ENCODE results near the gene PJA2. TPM values are rescaled to one million over a fixed set of nuclear protein-coding genes. Genes with fewer than 3 reads are reported as not detected.
"Not testable (repeated sequence)": the region's sequence is repeated elsewhere in the genome, so short reads cannot be mapped to it uniquely, and the experiment has no call there.

PJA2 gene, protein sequence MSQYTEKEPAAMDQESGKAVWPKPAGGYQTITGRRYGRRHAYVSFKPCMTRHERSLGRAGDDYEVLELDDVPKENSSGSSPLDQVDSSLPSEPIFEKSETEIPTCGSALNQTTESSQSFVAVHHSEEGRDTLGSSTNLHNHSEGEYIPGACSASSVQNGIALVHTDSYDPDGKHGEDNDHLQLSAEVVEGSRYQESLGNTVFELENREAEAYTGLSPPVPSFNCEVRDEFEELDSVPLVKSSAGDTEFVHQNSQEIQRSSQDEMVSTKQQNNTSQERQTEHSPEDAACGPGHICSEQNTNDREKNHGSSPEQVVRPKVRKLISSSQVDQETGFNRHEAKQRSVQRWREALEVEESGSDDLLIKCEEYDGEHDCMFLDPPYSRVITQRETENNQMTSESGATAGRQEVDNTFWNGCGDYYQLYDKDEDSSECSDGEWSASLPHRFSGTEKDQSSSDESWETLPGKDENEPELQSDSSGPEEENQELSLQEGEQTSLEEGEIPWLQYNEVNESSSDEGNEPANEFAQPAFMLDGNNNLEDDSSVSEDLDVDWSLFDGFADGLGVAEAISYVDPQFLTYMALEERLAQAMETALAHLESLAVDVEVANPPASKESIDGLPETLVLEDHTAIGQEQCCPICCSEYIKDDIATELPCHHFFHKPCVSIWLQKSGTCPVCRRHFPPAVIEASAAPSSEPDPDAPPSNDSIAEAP
- total RNA-seq: 10 to 100 TPM; 57.3 to 58.5 TPM

DNA sequence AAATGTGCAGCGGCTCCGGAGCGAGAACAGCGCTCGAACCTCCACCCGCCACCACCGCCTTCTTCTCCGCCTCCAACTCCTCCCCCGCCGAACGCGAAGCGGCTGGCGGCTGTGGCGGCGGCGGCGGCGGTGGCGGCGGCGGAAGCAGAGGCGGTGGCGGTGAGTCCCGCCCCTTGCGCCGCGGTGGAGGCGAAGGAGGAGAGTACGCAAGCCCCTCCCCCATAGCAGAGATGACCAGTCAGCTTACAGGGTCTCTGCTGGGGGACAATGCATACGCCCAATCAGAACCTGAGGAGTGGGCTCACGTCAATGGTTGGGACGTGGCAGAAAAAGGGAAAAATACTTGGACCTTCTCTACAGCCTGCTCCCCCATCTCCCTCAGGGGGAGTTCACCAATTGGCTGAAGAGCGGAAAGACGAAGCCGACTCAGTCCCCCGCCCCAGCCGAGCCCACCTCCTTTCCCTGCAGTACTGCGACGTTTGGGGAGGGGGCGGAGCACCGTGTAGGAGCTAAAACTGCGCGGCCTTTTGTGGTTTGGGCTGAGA, at the start of gene PJA2:
PJA2 (minus strand) TSS at position 131 of the 545 bp plus-strand sequence. CDS start 26,541 bp downstream, outside the sequence.
- POLR2A ChIA-PET: interaction anchor here (0.6 to 1.4 kb wide), 5 partner anchors 16 to 281 kb away, joined by 3 to 4 read pairs (median 3); partner anchors contain the start of gene MAN2A1
- Mint-ChIP-seq H3K27me3 (no peaks in the 10 kb centered on the region), H3K9me3 (peaks cover 9% of the 10 kb centered on the region), H3K36me3 (peaks cover 13% of the 10 kb centered on the region), H3K27ac (peak within 1 kb of the TSS; percentile 97), H3K4me3 (peak within 1 kb of the TSS; percentile 89), H3K4me1 (ENCODE audit: low read depth) (peaks cover 37% of the 10 kb centered on the region)
- CTCF ChIA-PET: interaction anchor here (1.3 kb wide), 1 partner anchor 279 kb away, joined by 4 read pairs; no protein-coding TSS in a partner anchor
- intact Hi-C loops (cut with micrococcal nuclease): loop anchor here (1.0 to 10.0 kb wide), 14 partner anchors 19 to 1845 kb away; partner anchors contain the start of genes FBXL17, MAN2A1 and SLC25A46
- peak; percentile 98 for DNase-seq

DNA sequence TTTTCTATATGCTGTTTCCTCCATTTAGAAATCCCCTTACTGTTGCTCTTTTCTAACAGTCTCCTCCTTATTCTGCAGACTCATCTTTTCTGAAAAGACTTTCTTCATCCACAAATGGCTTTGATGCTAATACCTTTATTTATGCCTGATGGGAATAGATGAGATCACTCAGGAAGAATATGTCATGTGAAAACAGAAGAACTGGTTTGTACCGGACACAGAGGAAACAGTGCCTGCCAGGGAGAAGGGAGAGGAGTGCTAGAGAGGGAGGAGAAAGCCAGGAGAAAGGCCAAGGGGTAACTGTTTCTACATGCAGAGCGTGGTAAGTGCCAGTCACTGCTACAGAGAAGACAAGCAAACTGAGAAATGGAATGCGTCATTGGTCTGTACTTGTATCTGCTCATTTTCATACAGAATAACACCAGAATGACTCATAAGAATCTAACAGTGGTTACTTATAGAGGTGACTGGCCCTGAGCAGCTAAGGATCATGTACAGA, 45.9 kb upstream of the PJA2 start:
- Mint-ChIP-seq H3K4me1 (ENCODE audit: low read depth) (peaks cover 8% of the 10 kb centered on the region), H3K27ac (peak overlapping the region; percentile 74), H3K27me3 (peaks cover 7% of the 10 kb centered on the region), H3K9me3 (peaks cover 2% of the 10 kb centered on the region), H3K4me3 (no peak overlapping the region), H3K36me3 (no peaks in the 10 kb centered on the region)
- ChIA-PET POLR2A (no interaction called here), CTCF (no interaction called here)
- peak; percentile 51 for DNase-seq
- intact Hi-C loops (cut with micrococcal nuclease): loop anchor here (1.0 to 5.0 kb wide), 2 partner anchors 45 to 708 kb away; partner anchors contain the start of gene FER

DNA sequence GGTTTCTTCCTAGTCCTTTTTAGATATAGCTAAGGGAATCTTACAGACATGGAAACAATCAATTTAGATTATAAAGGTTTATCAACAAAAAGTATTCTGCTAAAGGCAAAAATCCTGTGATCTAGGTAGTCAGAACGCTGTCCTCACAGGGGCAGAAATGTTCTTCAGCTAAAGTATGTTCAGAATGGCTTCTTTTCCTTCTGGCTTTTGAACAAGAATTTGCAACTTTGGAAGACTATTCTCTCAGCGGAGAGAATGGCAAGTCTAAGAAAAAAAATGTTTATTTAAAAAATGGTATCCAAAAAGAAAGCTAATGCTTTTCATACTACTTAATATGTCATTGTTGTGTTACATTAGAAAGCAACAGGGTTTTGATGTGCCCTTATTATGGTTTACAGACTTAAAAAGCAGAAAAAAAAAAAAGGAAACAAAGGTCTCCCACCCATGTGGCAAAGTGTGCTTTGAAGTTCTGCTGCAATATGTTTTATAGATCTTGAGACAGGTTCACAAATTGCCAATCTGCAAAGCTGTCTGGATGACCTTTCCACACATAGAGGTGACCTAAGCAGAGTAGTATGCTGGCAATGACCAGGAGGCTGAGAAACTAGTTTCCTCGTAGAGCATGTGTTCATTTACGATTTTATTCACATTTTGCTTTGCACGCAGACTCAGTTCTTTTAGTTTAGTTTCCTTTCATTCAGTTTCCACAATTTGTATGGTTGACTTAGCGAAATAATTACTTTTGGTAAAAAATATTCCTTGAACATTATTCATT, 45.1 kb upstream of the PJA2 start:
- no peak for DNase-seq
- no peak overlapping the region for H3K4me3 Mint-ChIP-seq
- H3K9me3 Mint-ChIP-seq: peaks cover 2% of the 10 kb centered on the region
- peaks cover 8% of the 10 kb centered on the region for H3K4me1 Mint-ChIP-seq (ENCODE audit: low read depth)
- intact Hi-C loops (cut with micrococcal nuclease): loop anchor here (1.0 to 5.0 kb wide), 2 partner anchors 45 to 708 kb away; partner anchors contain the start of gene FER
- peaks cover 7% of the 10 kb centered on the region for H3K27me3 Mint-ChIP-seq
- no peaks in the 10 kb centered on the region for H3K36me3 Mint-ChIP-seq
- no peak overlapping the region for H3K27ac Mint-ChIP-seq
- ChIA-PET POLR2A (no interaction called here), CTCF (no interaction called here)

DNA sequence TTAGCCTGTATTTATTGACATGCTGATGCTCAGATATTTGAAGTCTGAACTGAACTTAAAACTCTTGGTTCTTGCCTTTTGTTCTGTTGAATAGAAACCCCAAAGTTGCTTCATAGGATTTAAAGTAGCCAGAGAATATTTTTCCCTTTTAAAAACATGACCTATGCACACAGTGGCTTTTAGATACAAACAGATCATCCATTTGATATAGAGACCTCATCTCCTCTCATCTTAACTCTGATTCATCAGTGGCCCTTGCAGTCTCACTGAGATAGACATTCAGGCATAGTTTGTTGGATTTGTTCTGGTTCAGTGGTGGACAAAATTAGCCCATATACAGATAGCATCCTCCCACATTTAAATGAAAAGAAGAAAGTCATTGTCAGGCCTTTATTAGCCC, 43.5 kb upstream of the PJA2 start:
- Mint-ChIP-seq H3K9me3 (peaks cover 2% of the 10 kb centered on the region), H3K4me1 (ENCODE audit: low read depth) (peaks cover 8% of the 10 kb centered on the region), H3K36me3 (no peaks in the 10 kb centered on the region), H3K4me3 (no peak overlapping the region), H3K27me3 (peaks cover 7% of the 10 kb centered on the region), H3K27ac (no peak overlapping the region)
- CTCF ChIA-PET: no interaction called here
- POLR2A ChIA-PET: no interaction called here
- intact Hi-C loops (cut with micrococcal nuclease): no loop called here
- no peak for DNase-seq

DNA sequence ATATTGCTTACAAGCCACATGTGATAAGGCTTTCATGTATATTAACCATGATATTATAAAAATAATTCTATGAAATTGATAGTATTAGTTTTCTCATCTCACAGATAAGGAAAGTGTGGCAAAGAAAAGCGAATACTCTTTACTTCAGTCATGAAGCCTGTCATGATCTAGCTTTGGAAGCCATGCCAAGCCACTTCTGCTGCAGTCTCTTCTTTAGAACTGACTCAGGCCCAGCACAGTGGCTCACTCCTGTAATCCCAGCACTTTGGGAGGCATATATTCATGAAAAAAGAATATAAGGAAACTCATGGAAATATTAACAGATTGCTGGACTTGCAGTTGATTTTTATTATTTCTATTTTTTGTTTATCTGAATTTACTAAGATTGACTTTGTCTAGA, 42.9 kb upstream of the PJA2 start:
- H3K27ac Mint-ChIP-seq: no peak overlapping the region
- peaks cover 8% of the 10 kb centered on the region for H3K4me1 Mint-ChIP-seq (ENCODE audit: low read depth)
- ChIA-PET CTCF (no interaction called here), POLR2A (no interaction called here)
- peaks cover 7% of the 10 kb centered on the region for H3K27me3 Mint-ChIP-seq
- intact Hi-C loops (cut with micrococcal nuclease): no loop called here
- H3K4me3 Mint-ChIP-seq: no peak overlapping the region
- H3K36me3 Mint-ChIP-seq: no peaks in the 10 kb centered on the region
- no peak for DNase-seq
- H3K9me3 Mint-ChIP-seq: peaks cover 2% of the 10 kb centered on the region

DNA sequence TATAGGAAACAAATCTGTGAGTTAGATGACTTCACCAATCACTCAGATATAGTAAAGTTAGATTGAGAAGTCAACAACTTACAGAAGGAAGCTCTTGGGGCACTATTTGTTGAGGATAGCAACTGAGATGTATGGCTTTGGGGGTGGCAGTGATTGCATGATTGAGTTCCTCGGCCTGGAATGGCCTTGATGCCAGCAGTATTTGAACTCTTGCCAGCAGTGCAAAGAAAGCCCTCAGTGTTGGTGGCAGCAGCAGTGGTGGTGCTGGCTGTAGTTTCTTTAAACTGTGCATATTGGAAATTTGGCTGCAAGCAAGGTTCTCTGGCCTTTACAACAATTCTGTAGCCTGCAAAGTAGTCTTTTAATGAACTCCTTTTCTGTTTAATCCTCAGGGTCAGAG, 41.4 kb upstream of the PJA2 start:
- H3K4me3 Mint-ChIP-seq: no peak overlapping the region
- H3K9me3 Mint-ChIP-seq: no peaks in the 10 kb centered on the region
- H3K4me1 Mint-ChIP-seq (ENCODE audit: low read depth): peaks cover 8% of the 10 kb centered on the region
- DNase-seq: no peak
- ChIA-PET POLR2A (no interaction called here), CTCF (no interaction called here)
- no peak overlapping the region for H3K27ac Mint-ChIP-seq
- intact Hi-C loops (cut with micrococcal nuclease): no loop called here
- H3K27me3 Mint-ChIP-seq: peaks cover 2% of the 10 kb centered on the region
- no peaks in the 10 kb centered on the region for H3K36me3 Mint-ChIP-seq

DNA sequence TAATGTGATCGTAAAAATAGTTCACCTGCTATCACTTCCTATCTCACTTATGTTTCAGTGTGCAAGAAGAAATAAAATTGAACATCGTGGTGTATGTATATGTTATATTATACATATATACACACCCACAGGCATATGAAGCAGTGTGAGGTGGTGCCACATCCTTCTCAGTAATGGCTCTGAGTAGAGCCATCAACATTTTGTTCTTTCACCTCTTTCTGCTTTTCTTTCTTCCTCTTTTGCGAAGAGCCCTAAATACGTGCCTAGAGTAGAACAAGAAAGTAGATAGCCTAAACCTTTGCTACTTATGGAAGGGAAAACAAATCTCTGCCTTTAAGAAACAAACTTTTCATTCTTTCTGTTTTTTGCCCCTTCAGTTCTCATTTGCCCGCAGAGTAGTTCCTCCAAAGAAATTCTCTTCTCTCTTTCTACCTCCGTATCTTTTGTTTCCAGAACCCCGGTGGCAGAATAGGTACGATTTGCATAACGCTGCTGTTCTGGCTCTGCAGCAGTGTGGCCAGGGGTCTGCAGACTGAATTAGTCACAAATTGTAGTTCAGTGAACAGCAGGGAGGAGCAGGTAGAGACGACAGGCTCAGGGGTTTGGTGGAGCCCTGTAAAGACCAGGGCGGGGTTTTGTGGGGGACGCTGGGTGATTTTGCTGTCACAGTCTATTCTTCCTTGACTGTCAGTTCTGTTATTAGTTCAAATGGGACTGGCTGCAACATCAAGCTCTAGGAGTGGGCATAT, 40.5 kb upstream of the PJA2 start:
- POLR2A ChIA-PET: no interaction called here

DNA sequence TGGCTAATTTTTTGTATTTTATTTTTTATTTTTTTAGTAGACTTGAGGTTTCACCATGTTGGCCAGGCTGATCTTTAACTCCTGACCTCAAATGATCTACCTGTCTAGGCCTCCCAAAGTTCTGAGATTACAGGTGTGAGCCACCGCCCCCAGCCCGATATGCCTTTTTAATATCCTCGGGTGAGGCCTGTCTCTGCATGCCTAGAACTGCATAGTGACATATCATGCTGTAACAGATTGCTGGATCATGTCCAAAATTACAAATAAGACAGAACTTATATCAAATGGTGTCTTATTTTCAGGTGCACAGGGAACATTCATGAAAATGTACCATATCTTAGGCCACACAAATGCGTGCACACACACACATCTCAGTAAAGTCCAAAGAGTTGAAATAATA, 39.1 kb upstream of the PJA2 start:
- ChIA-PET CTCF (no interaction called here), POLR2A (no interaction called here)
- Mint-ChIP-seq H3K27ac (no peak overlapping the region), H3K4me3 (no peak overlapping the region), H3K4me1 (ENCODE audit: low read depth) (no peaks in the 10 kb centered on the region), H3K36me3 (no peaks in the 10 kb centered on the region), H3K9me3 (no peaks in the 10 kb centered on the region), H3K27me3 (no peaks in the 10 kb centered on the region)
- no peak for DNase-seq
- intact Hi-C loops (cut with micrococcal nuclease): no loop called here

More for the DNA sequence above, 40.5 kb upstream of the PJA2 start:
- H3K36me3 Mint-ChIP-seq: no peaks in the 10 kb centered on the region
- CTCF ChIA-PET: no interaction called here
- no peaks in the 10 kb centered on the region for H3K9me3 Mint-ChIP-seq
- H3K27ac Mint-ChIP-seq: no peak overlapping the region
- H3K4me1 Mint-ChIP-seq (ENCODE audit: low read depth): peaks cover 2% of the 10 kb centered on the region
- intact Hi-C loops (cut with micrococcal nuclease): no loop called here
- DNase-seq: no peak
- H3K4me3 Mint-ChIP-seq: no peak overlapping the region
- no peaks in the 10 kb centered on the region for H3K27me3 Mint-ChIP-seq

DNA sequence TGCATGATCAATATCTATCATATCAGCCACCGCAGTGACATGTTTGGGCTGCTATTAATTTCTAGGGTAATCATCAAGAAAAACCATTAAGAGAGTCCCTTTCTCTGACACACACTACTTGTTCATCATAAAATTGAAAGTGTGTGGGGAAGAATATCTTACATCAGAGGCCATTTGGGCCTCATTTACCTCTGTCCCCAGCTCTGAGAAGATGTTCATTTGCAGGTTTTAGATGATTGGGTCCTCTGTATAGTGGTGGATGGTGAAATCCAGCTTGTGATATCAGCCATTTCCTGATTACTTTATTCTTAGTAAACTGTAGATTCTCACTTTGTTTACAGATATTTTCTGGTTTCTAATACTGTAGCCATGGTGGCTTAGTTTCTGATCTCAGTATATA, 29.8 kb upstream of the PJA2 start:
- DNase-seq: no peak
- ChIA-PET POLR2A (no interaction called here), CTCF (no interaction called here)
- Mint-ChIP-seq H3K27me3 (no peaks in the 10 kb centered on the region), H3K4me1 (ENCODE audit: low read depth) (no peaks in the 10 kb centered on the region), H3K9me3 (no peaks in the 10 kb centered on the region), H3K27ac (no peak overlapping the region), H3K36me3 (no peaks in the 10 kb centered on the region), H3K4me3 (no peak overlapping the region)
- intact Hi-C loops (cut with micrococcal nuclease): loop anchor here (1.0 to 2.0 kb wide), 3 partner anchors 29 to 797 kb away; no protein-coding TSS in a partner anchor

DNA sequence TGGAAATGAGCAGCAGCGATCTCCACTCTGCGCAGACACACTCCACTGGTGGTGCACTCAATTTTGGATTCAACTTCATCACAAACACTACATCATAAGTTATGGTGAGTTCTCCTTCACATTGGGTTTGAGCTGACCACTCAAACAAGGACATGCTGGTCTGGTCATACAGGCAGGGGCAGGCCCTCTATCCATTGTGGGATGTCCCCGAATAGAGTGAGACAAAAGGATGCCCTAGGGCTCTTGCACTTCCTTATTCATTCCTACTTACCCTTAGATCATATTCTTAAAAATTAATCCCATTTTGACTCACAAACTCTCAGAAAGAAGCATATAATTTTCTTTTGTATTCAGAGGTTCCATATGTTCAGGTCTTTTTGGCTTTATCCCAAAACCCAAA, 16.3 kb upstream of the PJA2 start:
- CTCF ChIA-PET: interaction anchor here (0.8 to 1.1 kb wide), 2 partner anchors 41 to 781 kb away, joined by 3 read pairs; no protein-coding TSS in a partner anchor
- Mint-ChIP-seq H3K4me1 (ENCODE audit: low read depth) (no peaks in the 10 kb centered on the region), H3K9me3 (no peaks in the 10 kb centered on the region), H3K27me3 (peaks cover 21% of the 10 kb centered on the region), H3K4me3 (no peak overlapping the region), H3K36me3 (no peaks in the 10 kb centered on the region), H3K27ac (no peak overlapping the region)
- intact Hi-C loops (cut with micrococcal nuclease): no loop called here
- DNase-seq: no peak
- POLR2A ChIA-PET: no interaction called here

DNA sequence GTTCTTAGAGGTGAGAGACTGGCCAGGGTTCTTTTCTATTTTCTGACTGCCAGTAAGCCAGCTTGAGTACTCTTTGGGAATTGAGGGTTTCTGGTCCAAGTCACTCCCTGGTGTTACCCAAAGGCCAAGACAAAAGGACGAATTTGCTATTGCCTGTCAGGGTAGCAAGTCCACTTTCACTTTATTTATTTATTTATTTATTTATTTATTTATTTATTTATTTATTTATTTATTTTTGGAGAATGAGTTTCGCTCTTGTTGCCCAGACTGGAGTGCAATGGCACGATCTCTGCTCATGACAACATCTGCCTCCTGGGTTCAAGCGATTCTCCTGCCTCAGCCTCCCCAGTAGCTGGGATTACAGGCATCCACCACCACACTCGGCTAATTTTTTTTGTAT, 15.7 kb upstream of the PJA2 start:
- DNase-seq; H3K27ac Mint-ChIP-seq; H3K4me3 Mint-ChIP-seq; H3K9me3 Mint-ChIP-seq; POLR2A ChIA-PET; H3K36me3 Mint-ChIP-seq; intact Hi-C loops (cut with micrococcal nuclease); H3K4me1 Mint-ChIP-seq (ENCODE audit: low read depth): not testable (repeated sequence)
- H3K27me3 Mint-ChIP-seq: peaks cover 21% of the 10 kb centered on the region
- CTCF ChIA-PET: interaction anchor here (0.8 to 1.1 kb wide), 2 partner anchors 42 to 780 kb away, joined by 3 read pairs; no protein-coding TSS in a partner anchor
